GM21447 (cell line): ENCODE data around the gene EHMT2.
"Not testable (repeated sequence)": the region's sequence is repeated elsewhere in the genome, so short reads cannot be mapped to it uniquely, and the experiment has no call there.

ENCODE experiments used
- ATAC-seq: cut with Tn5 transposase; IDR thresholded peaks from one replicate; pipeline ENCODE4 v1.9.1; 2021; ENCODE audit not compliant: unreplicated experiment

Gene EHMT2

GRCh38 chr6:31897612-31898382 is at the start of gene EHMT2:
Gene EHMT2, minus strand, starts transcription at chr6:31897698. Its CDS starts 21 bp downstream, at chr6:31897677.
- peak; percentile 45 for ATAC-seq

GRCh38 chr6:31947070-31947675 is 49.7 kb upstream of the EHMT2 start:
- ATAC-seq: no peak

GRCh38 chr6:31946370-31946885 is 48.9 kb upstream of the EHMT2 start:
- no peak for ATAC-seq

- no peak for ATAC-seq
These were observed 48.2 kb upstream of the EHMT2 start, which contains the start of gene CFB for GRCh38 chr6:31945507-31946369. Gene CFB, plus strand, starts transcription at chr6:31946095. Its CDS starts 127 bp downstream, at chr6:31946222.

GRCh38 chr6:31945154-31945506 is 47.6 kb upstream of the EHMT2 start:
- ATAC-seq: no peak

GRCh38 chr6:31943742-31944141 is 46.2 kb upstream of the EHMT2 start:
- ATAC-seq: no peak

GRCh38 chr6:31940256-31940664 is 42.8 kb upstream of the EHMT2 start:
- ATAC-seq: no peak

- no peak for ATAC-seq
These were observed 38.3 kb upstream of the EHMT2 start for GRCh38 chr6:31935823-31936222.

- no peak for ATAC-seq
These were observed 37.5 kb upstream of the EHMT2 start for GRCh38 chr6:31935021-31935420.

GRCh38 chr6:31933537-31933936 is 36.0 kb upstream of the EHMT2 start:
- no peak for ATAC-seq

- not testable (repeated sequence) for ATAC-seq
These were observed 34.6 kb upstream of the EHMT2 start for GRCh38 chr6:31932137-31932536.

GRCh38 chr6:31930962-31931361 is 33.5 kb upstream of the EHMT2 start:
- ATAC-seq: no peak

- no peak for ATAC-seq
These were observed 31.1 kb upstream of the EHMT2 start for GRCh38 chr6:31928672-31928939.

GRCh38 chr6:31927863-31928671 is 30.6 kb upstream of the EHMT2 start:
- ATAC-seq: no peak

- no peak for ATAC-seq
These were observed 29.9 kb upstream of the EHMT2 start, which contains the start of gene C2 for GRCh38 chr6:31927242-31927862. Gene C2, plus strand, starts transcription at chr6:31927717. Its CDS starts 36 bp downstream, at chr6:31927753.

GRCh38 chr6:31922942-31923341 is 25.4 kb upstream of the EHMT2 start:
- ATAC-seq: no peak

- ATAC-seq: no peak
These were observed 23.3 kb upstream of the EHMT2 start for GRCh38 chr6:31920811-31921210.

GRCh38 chr6:31919624-31920303 is 22.3 kb upstream of the EHMT2 start:
- ATAC-seq: no peak

- no peak for ATAC-seq
These were observed 20.7 kb upstream of the EHMT2 start for GRCh38 chr6:31918069-31918720.
